Endothelial cell (in vitro differentiated cells): Measurements from ENCODE around the gene KLHL21. TPM values are rescaled to one million over a fixed set of nuclear protein-coding genes. Genes with fewer than 3 reads are reported as not detected.

Source experiments
- DNase-seq: peaks from one replicate; pipeline ENCODE4 v3.0.0; 2021; ENCODE audit warnings: low spot score
- H3K27ac Mint-ChIP-seq: one replicate; pipeline ENCODE4 v1.8.0; 2021; ENCODE audit warnings: mixed read lengths, inconsistent platforms; ENCODE audit not compliant: unreplicated experiment
- H3K27me3 Mint-ChIP-seq: one replicate; pipeline ENCODE4 v1.8.0; 2021; ENCODE audit warnings: mild to moderate bottlenecking, moderate library complexity, mixed read lengths, inconsistent platforms; ENCODE audit not compliant: unreplicated experiment
- H3K36me3 Mint-ChIP-seq: one replicate; pipeline ENCODE4 v1.8.0; 2021; ENCODE audit warnings: mild to moderate bottlenecking, low read depth, mixed read lengths, inconsistent platforms; ENCODE audit not compliant: unreplicated experiment
- H3K4me1 Mint-ChIP-seq: one replicate; pipeline ENCODE4 v1.8.0; 2021; ENCODE audit warnings: mild to moderate bottlenecking, mixed read lengths, inconsistent platforms; ENCODE audit not compliant: unreplicated experiment
- H3K4me3 Mint-ChIP-seq: one replicate; pipeline ENCODE4 v1.8.0; 2021; ENCODE audit warnings: mild to moderate bottlenecking, mixed read lengths, inconsistent platforms; ENCODE audit not compliant: unreplicated experiment
- H3K9me3 Mint-ChIP-seq: one replicate; pipeline ENCODE4 v1.8.0; 2021; ENCODE audit warnings: mixed read lengths, inconsistent platforms; ENCODE audit not compliant: unreplicated experiment
- CTCF ChIP-seq: fragments of 200-600 bp; sonication (generic); IDR thresholded peaks from one replicate; pipeline ENCODE4 v1.5.0; 2021; ENCODE audit warnings: antibody characterized with exemption; ENCODE audit not compliant: unreplicated experiment
- total RNA-seq: library from RNA; stranded (reverse); fragmentation: NEBNext Ultra II Directional; extraction: Animal tissue kit (Norgen Biotek cat#: 25700); gene quantifications from one replicate; pipeline ENCODE4 v1.2.1, GENCODE V29; 2021; ENCODE audit not compliant: unreplicated experiment

Gene KLHL21
- total RNA-seq, 1 donor from 2014 or later = 5.0 TPM

DNA sequence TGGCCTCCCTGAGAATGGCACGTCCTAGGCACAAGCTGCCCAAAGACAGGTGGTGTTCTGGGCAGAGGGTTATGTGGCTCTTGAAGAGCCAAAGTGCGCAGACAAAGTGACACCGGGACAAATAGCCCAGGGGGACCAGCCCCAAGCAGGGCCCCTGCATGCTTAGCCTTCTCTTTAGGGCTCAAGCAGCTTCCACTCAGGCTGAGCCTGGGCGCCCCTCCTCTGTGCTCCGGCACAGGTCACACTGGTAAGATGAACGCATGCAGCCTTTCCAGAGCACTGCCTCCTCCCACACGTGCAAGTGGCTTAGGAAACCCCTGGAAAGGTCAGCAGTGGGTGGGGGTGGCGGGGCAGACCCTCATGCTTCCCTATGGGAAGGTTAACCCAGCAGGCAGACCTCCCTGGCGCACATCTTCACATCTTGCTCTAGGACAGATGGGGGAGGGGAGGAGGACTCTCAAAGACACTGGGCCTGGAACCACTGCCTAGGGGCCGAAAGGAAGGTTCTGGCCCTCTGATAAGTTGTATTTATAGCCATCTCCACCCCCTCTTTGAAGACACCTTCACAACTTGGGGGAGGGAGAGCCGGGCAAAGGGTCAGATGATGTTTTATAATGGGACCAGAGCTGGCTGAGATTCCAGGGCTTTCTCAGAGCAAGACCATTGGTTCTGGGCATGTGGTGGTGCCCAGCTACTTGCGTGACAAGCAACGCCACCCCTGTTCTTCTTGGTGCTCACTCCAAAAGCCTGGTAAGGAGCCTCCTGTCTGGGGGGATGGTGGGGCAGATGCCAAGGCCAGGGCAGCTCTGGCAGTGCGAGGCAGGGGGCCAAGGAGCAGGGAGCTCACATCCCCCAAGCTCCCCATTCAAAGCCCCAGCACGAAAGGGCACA is 5.5 kb downstream of the KLHL21 start:
- Mint-ChIP-seq H3K27me3 (peaks cover 7% of the 10 kb centered on the region), H3K36me3 (peaks cover 6% of the 10 kb centered on the region), H3K4me3 (no peak overlapping the region), H3K27ac (no peak overlapping the region), H3K4me1 (peaks cover 7% of the 10 kb centered on the region), H3K9me3 (no peaks in the 10 kb centered on the region)
- DNase-seq = no peak
- no peak for TF ChIP-seq CTCF

DNA sequence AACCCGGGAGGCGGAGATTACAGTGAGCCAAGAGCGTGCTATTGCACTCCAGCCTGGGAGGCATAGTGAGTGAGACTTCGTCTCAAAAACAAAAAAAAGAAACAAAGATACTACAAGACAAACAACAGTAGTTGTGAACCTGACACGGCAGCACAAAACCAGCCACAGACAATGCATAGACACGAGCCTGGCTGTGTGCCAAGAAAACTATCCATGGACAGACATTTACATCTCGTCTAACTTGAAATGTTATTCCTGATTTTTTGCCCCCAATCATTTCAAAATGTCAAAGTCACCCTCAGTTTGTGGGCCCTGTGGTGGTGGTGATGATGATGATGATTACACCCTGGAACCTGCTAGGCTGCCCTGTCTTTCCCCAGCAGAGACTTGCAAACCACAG is 6.3 kb downstream of the KLHL21 start:
- peak overlapping the region; percentile 31 for H3K4me3 Mint-ChIP-seq
- H3K4me1 Mint-ChIP-seq = peaks cover 7% of the 10 kb centered on the region
- no peak overlapping the region for H3K27ac Mint-ChIP-seq
- no peak for DNase-seq
- TF ChIP-seq CTCF = no peak
- peaks cover 4% of the 10 kb centered on the region for H3K27me3 Mint-ChIP-seq
- no peaks in the 10 kb centered on the region for H3K9me3 Mint-ChIP-seq
- H3K36me3 Mint-ChIP-seq = peaks cover 6% of the 10 kb centered on the region

GRCh38 chr1:6594977-6595740 is 7.5 kb downstream of the KLHL21 start:
- Mint-ChIP-seq H3K36me3 (peaks cover 6% of the 10 kb centered on the region), H3K27ac (no peak overlapping the region)

DNA sequence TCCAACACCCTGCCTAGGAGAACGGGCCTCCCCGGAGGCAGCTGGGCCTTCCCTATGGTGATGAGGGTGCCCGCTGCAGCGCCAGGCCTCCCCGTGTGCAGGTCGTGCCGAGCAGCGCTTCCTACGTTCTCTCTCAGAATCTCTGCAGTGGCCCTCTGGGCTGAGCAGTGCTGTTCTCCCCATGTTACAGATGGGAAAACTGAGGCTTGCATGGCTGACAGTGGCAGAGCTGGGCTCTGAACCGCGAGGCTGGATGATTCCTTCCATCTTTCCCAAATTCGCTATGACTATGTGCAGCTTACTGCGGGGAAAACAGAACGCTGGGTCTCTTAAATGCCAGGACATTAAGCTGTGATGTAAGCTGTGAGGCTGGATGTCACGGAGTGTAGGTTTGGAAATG is 8.9 kb downstream of the KLHL21 start:
- peaks cover 6% of the 10 kb centered on the region for H3K36me3 Mint-ChIP-seq
- no peaks in the 10 kb centered on the region for H3K9me3 Mint-ChIP-seq
- H3K27me3 Mint-ChIP-seq = peaks cover 7% of the 10 kb centered on the region
- H3K4me3 Mint-ChIP-seq = peak overlapping the region; percentile 40
- H3K4me1 Mint-ChIP-seq = no peaks in the 10 kb centered on the region
- no peak overlapping the region for H3K27ac Mint-ChIP-seq
- no peak for TF ChIP-seq CTCF
- no peak for DNase-seq

More at GRCh38 chr1:6594977-6595740, 7.5 kb downstream of the KLHL21 start:
- TF ChIP-seq CTCF = no peak
- Mint-ChIP-seq H3K9me3 (no peaks in the 10 kb centered on the region), H3K27me3 (peaks cover 3% of the 10 kb centered on the region), H3K4me3 (no peak overlapping the region), H3K4me1 (peaks cover 2% of the 10 kb centered on the region)
- DNase-seq = no peak
